DND-41 (cell line): ENCODE results near the gene SUN1.

Source experiments
- ATAC-seq: fragments of 200-7000 bp; cut with Tn5 transposase; 3 replicates; pipeline ENCODE4 v1.9.1; 2021; ENCODE audit warnings: low read depth; ENCODE audit not compliant: insufficient read depth
- DNase-seq: peaks from one replicate; pipeline ENCODE4 v3.0.0-alpha.2; 2020
- H2AFZ ChIP-seq: 2 replicates; pipeline ENCODE4 v1.6.0; 2012; ENCODE audit warnings: low read depth, low read length
- H3K27ac ChIP-seq: 2 replicates; pipeline ENCODE4 v1.5.1; 2012; ENCODE audit warnings: low read length, inconsistent platforms
- H3K27me3 ChIP-seq: fragments of 200-600 bp; sonication (generic); 2 replicates; pipeline ENCODE4 v1.6.0; 2012; ENCODE audit warnings: low read length, mild to moderate bottlenecking, inconsistent platforms; ENCODE audit not compliant: insufficient read depth, poor library complexity
- H3K36me3 ChIP-seq: 2 replicates; pipeline ENCODE4 v1.5.1; 2012; ENCODE audit warnings: low read length, inconsistent platforms; ENCODE audit not compliant: insufficient read depth
- H3K4me1 ChIP-seq: 2 replicates; pipeline ENCODE4 v1.5.1; 2012; ENCODE audit warnings: mild to moderate bottlenecking, low read length; ENCODE audit not compliant: insufficient read depth
- H3K4me2 ChIP-seq: 2 replicates; pipeline ENCODE4 v1.6.0; 2012; ENCODE audit warnings: mild to moderate bottlenecking, moderate library complexity, low read length, inconsistent platforms; ENCODE audit not compliant: insufficient read depth
- H3K4me3 ChIP-seq, 2 experiments: fragments of 200-600 bp in 1 of 2; shearing (Covaris generic) in 1 of 2; 2 replicates each; pipeline ENCODE4 v1.5.1; 2012 to 2016; ENCODE audit warnings: inconsistent platforms in 2 of 2, low read length in 2 of 2, mild to moderate bottlenecking in 2 of 2, low read depth in 1 of 2, moderate library complexity in 1 of 2
- H3K79me2 ChIP-seq: 2 replicates; pipeline ENCODE4 v1.6.0; 2012; ENCODE audit warnings: low read length, inconsistent platforms; ENCODE audit not compliant: insufficient read depth
- H3K9ac ChIP-seq: 2 replicates; pipeline ENCODE4 v1.6.0; 2012; ENCODE audit warnings: low read depth, mild to moderate bottlenecking, inconsistent platforms, low read length, moderate library complexity
- H3K9me3 ChIP-seq: 2 replicates; pipeline ENCODE4 v1.5.1; 2012; ENCODE audit warnings: low read length, moderate library complexity, mild to moderate bottlenecking, inconsistent platforms; ENCODE audit not compliant: insufficient read depth, severe bottlenecking
- H4K20me1 ChIP-seq: 2 replicates; pipeline ENCODE4 v1.6.0; 2012; ENCODE audit warnings: low read length; ENCODE audit not compliant: insufficient read depth
- EZH2 ChIP-seq: IDR thresholded peaks from 3 replicates; pipeline ENCODE4 v1.6.1; 2012; ENCODE audit warnings: borderline replicate concordance, low read depth, mild to moderate bottlenecking, moderate library complexity, low read length, inconsistent platforms; ENCODE audit not compliant: severe bottlenecking
- TF ChIP-seq, protein P1 (sequence below): IDR thresholded peaks from 2 replicates; pipeline ENCODE4 v1.5.1; 2012; ENCODE audit warnings: borderline replicate concordance, low read length, moderate library complexity, mild to moderate bottlenecking; ENCODE audit not compliant: poor library complexity, severe bottlenecking; ENCODE audit errors: extremely low read depth

SUN1 gene

DNA sequence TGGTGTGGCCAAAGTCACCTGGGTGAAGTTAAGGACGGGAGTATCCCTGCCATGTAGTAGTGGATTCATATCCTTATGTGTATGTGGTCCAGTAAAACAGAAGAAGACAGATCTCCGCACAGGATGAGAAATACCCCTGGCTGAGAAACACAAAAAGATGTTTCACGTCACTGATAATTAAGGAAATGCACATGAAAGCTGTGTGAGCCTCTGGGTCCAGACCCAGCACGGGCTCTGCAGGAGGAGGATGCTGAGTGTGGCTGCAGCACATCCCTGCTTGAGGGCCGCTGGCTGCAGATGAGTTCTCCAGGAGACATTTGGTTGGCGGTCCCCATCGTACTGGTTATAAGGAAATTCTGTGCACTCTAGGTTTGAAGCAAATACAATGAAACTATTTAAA lies 8.2 kb upstream of the SUN1 start:
- Histone ChIP-seq H3K9ac (no peak overlapping the region), H3K27me3 (no peaks in the 10 kb centered on the region), H3K4me3 (no peak overlapping the region), H3K79me2 (peaks cover 97% of the 10 kb centered on the region), H3K4me1 (no peaks in the 10 kb centered on the region), H3K4me2 (no peak overlapping the region), H3K9me3 (no peaks in the 10 kb centered on the region), H4K20me1 (peaks cover 76% of the 10 kb centered on the region), H2AFZ (no peak overlapping the region), H3K27ac (no peak overlapping the region), H3K36me3 (peaks cover 11% of the 10 kb centered on the region; the same call in 1 of the 2 replicates)
- ATAC-seq (no peak), DNase-seq (no peak)
- TF ChIP-seq, protein P1, sequence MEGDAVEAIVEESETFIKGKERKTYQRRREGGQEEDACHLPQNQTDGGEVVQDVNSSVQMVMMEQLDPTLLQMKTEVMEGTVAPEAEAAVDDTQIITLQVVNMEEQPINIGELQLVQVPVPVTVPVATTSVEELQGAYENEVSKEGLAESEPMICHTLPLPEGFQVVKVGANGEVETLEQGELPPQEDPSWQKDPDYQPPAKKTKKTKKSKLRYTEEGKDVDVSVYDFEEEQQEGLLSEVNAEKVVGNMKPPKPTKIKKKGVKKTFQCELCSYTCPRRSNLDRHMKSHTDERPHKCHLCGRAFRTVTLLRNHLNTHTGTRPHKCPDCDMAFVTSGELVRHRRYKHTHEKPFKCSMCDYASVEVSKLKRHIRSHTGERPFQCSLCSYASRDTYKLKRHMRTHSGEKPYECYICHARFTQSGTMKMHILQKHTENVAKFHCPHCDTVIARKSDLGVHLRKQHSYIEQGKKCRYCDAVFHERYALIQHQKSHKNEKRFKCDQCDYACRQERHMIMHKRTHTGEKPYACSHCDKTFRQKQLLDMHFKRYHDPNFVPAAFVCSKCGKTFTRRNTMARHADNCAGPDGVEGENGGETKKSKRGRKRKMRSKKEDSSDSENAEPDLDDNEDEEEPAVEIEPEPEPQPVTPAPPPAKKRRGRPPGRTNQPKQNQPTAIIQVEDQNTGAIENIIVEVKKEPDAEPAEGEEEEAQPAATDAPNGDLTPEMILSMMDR = no peak
- no peak for TF ChIP-seq EZH2

DNA sequence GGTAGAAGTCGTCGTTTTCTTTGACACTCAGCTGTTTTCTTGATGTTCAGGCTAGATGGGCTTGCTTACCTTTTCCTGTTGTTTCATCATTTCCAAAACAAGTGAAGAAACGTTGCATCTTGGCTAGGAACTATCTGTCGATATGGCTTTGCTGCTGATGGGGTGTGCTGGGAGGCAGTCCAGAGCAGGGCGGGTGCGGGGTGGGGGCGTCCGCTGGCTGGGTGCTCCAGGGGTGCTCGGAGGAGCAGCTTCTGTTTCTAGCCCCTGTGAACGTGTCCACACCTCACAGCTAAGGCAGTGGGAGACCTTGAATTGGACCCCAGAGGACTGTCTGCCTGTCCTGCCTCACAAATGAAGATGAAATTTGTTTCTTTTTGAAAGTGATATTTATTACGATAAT lies 7.6 kb upstream of the SUN1 start:
- no peak overlapping the region for H3K4me2 ChIP-seq
- ATAC-seq = no peak
- no peak overlapping the region for H3K4me3 ChIP-seq
- no peak overlapping the region for H3K9ac ChIP-seq
- H2AFZ ChIP-seq = no peak overlapping the region
- H3K27me3 ChIP-seq = no peaks in the 10 kb centered on the region
- no peak for DNase-seq
- peaks cover 76% of the 10 kb centered on the region for H4K20me1 ChIP-seq
- TF ChIP-seq, protein P1 = no peak
- no peak for TF ChIP-seq EZH2
- no peaks in the 10 kb centered on the region for H3K9me3 ChIP-seq
- no peaks in the 10 kb centered on the region for H3K4me1 ChIP-seq
- peaks cover 96% of the 10 kb centered on the region for H3K79me2 ChIP-seq
- H3K36me3 ChIP-seq = peaks cover 11% of the 10 kb centered on the region; the same call in 1 of the 2 replicates
- no peak overlapping the region for H3K27ac ChIP-seq

DNA sequence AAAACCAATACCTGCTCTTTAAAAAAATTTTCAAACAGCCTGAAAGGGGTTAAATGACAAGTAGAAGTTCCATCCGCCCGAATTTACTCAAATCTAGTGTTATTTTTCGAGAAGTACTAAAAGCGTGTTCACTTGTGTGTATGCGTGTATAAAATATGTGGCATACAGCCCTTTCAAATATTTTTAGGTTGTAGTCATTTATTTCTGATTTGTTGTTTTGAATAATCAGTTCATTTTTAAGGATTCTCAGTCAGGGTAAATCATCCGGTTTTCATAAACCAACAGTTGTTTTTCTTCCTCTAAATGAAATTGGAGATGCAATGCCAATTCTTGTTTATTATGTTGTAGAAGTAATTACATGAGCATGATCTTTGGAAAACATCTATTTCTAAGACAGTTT lies 6.9 kb upstream of the SUN1 start:
- DNase-seq = no peak
- Histone ChIP-seq H3K4me2 (no peak overlapping the region), H3K36me3 (peaks cover 11% of the 10 kb centered on the region; the same call in 1 of the 2 replicates), H3K27ac (no peak overlapping the region), H4K20me1 (peaks cover 74% of the 10 kb centered on the region), H3K4me1 (no peaks in the 10 kb centered on the region), H2AFZ (no peak overlapping the region), H3K9me3 (no peaks in the 10 kb centered on the region), H3K79me2 (peaks cover 96% of the 10 kb centered on the region), H3K4me3 (no peak overlapping the region), H3K9ac (no peak overlapping the region), H3K27me3 (no peaks in the 10 kb centered on the region)
- ATAC-seq = no peak
- TF ChIP-seq, protein P1 = no peak
